Measurements from ENCODE around the gene KRT222. TPM values are rescaled to one million over a fixed set of nuclear protein-coding genes. Genes with fewer than 3 reads are reported as not detected.

The KRT222 gene
- total RNA-seq, 6 donors from 2014 or later = 0.86 to 1.2 TPM; not detected in 4

- Histone ChIP-seq H3K27me3 (no peaks in the 10 kb centered on the region), H3K27ac (no peak overlapping the region), H3K36me3 (no peaks in the 10 kb centered on the region), H3K9me3 (no peaks in the 10 kb centered on the region), H3K4me1 (peaks cover 0 to 6% (median 5%) of the 10 kb centered on the region in 4 donors), H3K4me3 (no peak overlapping the region)
- 79 to 80% methylated on average over 2 to 3 of the region's 3 CpGs for WGBS, 2 donors
- DNase-seq (no peak), ATAC-seq (ENCODE audit: low FRiP score in 2 of 2) (no peak)
- TF ChIP-seq POLR2AphosphoS5 (IDR thresholded peaks at IDR 0.05) = no peak
- TF ChIP-seq CTCF (IDR thresholded peaks at IDR 0.05) = no peak
- no peak for TF ChIP-seq EP300 (IDR thresholded peaks at IDR 0.05)
Measured at GRCh38 chr17:40702271-40702670, 37.3 kb upstream of the KRT222 start.

GRCh38 chr17:40699853-40700252, 34.9 kb upstream of the KRT222 start:
- Histone ChIP-seq H3K27ac (no peak overlapping the region), H3K27me3 (no peaks in the 10 kb centered on the region), H3K36me3 (no peaks in the 10 kb centered on the region), H3K4me1 (peaks cover 10 to 15% (median 12%) of the 10 kb centered on the region in 4 donors), H3K4me3 (no peak overlapping the region), H3K9me3 (no peaks in the 10 kb centered on the region)
- DNase-seq (no peak), ATAC-seq (ENCODE audit: low FRiP score in 2 of 2) (peak in 1 of 2 donors; percentile 65)
- 69 to 71% methylated on average over 5 of the region's 5 CpGs for WGBS, 2 donors
- no peak for TF ChIP-seq POLR2A (IDR thresholded peaks at IDR 0.05)
- no peak for TF ChIP-seq POLR2AphosphoS5 (IDR thresholded peaks at IDR 0.05)
- TF ChIP-seq CTCF (IDR thresholded peaks at IDR 0.05) = no peak
- no peak for TF ChIP-seq EP300 (IDR thresholded peaks at IDR 0.05)

DNA sequence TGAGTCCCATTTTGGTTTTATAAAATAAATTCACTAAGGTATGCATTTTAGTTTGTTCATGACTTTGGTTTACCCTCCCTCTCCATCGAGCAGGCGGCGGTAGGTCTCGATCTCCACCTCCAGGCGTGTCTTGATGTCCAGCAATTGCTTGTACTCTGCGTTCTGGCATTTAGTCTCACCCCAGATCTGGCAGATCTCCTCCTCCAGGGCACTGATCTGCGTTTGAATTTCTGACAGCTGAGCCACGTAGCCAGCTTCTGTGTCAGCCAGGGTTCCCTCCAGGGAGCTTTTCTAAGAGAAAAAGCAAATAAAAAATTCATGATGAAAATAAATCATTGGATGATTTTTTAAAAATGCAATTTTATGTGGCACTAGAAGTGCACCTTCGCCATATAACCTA, 34.4 kb upstream of the KRT222 start:
- Histone ChIP-seq H3K4me3 (no peak overlapping the region), H3K36me3 (no peaks in the 10 kb centered on the region), H3K4me1 (peaks cover 10 to 15% (median 12%) of the 10 kb centered on the region in 4 donors), H3K9me3 (no peaks in the 10 kb centered on the region), H3K27me3 (no peaks in the 10 kb centered on the region), H3K27ac (no peak overlapping the region)
- TF ChIP-seq EP300 (IDR thresholded peaks at IDR 0.05) (no peak), POLR2A (IDR thresholded peaks at IDR 0.05) (no peak), POLR2AphosphoS5 (IDR thresholded peaks at IDR 0.05) (no peak), CTCF (IDR thresholded peaks at IDR 0.05) (no peak)
- 73 to 74% methylated on average over 9 of the region's 9 CpGs for WGBS, 2 donors
- ATAC-seq (ENCODE audit: low FRiP score in 2 of 2) (peak in 1 of 2 donors; percentile 50), DNase-seq (no peak)

DNA sequence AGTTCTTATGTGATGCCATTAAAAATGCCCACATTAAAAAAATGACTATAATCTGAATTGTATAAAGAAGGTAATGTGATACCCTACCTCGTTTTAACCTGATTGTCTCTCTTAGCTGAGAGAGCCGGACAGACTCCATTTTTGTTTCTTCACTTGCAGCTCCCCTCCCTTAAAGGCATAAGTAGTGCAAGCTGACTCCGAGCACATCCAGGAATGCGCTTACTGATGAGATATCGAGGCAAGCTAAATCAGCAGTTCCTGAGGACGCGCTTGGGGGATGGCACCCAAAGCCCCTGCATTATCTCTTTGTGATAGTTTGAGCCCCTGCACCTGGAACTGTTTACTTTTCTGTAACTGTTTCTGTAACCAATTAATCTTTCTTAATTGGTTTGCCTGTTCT, 32.3 kb upstream of the KRT222 start:
- H3K9me3 ChIP-seq = no peaks in the 10 kb centered on the region
- no peak for ATAC-seq (ENCODE audit: low FRiP score in 2 of 2)
- no peaks in the 10 kb centered on the region for H3K27me3 ChIP-seq
- no peak overlapping the region for H3K4me3 ChIP-seq
- H3K36me3 ChIP-seq = no peaks in the 10 kb centered on the region
- TF ChIP-seq CTCF (IDR thresholded peaks at IDR 0.05) = no peak
- no peak overlapping the region for H3K27ac ChIP-seq
- no peak for DNase-seq
- WGBS, 2 donors = 56 to 60% methylated on average over 7 of the region's 7 CpGs
- H3K4me1 ChIP-seq = peaks cover 10 to 15% (median 12%) of the 10 kb centered on the region in 4 donors

DNA sequence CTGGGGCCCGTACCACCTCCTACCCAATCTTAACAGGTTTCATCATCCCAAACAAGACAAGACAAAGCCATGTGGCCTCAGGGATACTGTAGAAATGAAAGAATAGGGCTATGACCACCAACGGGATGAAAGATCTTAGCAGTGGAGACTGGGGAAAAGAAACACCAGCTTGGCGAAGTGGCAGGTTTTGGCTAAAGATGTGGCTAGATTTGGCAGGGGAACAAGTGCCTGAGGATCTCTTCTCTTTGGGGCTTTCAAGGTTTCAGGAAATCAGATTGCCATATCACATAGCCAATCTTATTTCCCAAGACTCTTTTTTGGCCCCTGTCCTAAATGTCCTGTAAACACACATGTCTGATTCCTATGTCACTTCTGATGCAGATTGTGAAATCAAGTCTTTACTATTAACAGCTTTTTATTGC, 31.7 kb upstream of the KRT222 start:
- no peak overlapping the region for H3K4me3 ChIP-seq
- DNase-seq (no peak), ATAC-seq (ENCODE audit: low FRiP score in 2 of 2) (no peak)
- 26 to 39% methylated on average over 3 of the region's 3 CpGs for WGBS, 2 donors
- no peaks in the 10 kb centered on the region for H3K36me3 ChIP-seq
- no peaks in the 10 kb centered on the region for H3K27me3 ChIP-seq
- H3K4me1 ChIP-seq = peaks cover 10 to 15% (median 12%) of the 10 kb centered on the region in 4 donors
- TF ChIP-seq EP300 (IDR thresholded peaks at IDR 0.05) (no peak), POLR2A (IDR thresholded peaks at IDR 0.05) (no peak), CTCF (IDR thresholded peaks at IDR 0.05) (no peak), POLR2AphosphoS5 (IDR thresholded peaks at IDR 0.05) (no peak)
- H3K9me3 ChIP-seq = no peaks in the 10 kb centered on the region
- H3K27ac ChIP-seq = peak overlapping the region in 2 of 4 donors; percentile 31 to 37
